Measurements from ENCODE around the gene TOR2A. TPM values are rescaled to one million over a fixed set of nuclear protein-coding genes. Genes with fewer than 3 reads are reported as not detected.

TOR2A gene
- total RNA-seq, 1 donor from 2014 or later: 21.9 TPM

DNA sequence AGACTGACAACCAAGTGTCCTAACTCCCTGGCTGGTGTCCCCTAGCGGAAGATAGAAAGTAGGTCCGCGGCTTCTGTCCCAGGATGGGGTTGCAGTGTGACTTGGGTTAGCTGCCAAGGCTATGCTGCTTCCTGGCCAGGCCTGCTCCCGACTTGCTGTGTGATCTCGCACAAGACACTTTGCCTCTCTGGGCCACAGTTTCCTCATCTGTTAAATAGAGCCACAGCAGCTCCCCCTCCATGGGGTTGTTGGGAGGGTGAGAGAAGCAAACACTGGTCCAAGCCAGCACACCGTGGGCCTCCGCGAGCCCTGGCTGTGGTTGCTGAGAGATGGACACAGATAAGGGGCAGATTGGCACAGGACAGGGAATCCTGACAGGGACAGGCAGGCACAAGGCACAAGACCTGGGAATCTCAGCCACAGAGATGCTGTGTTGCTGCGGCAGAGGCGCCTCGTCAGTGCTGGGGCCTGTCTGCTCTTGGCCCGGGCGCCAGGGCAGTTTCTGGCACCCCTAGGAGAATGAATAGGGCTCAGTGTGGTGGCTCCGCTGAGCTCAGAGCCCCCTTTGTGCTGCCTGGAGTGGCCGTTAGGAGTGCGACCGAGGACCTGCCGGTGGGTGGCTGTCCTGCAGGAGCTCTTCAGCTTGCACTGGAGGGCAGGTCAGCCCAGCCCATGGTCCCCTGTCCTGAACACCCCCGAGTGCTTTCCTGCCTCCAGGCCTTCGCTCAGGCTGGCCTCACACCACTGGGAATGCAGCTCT lies 45.2 kb upstream of the TOR2A start:
- TF ChIP-seq, protein P1, sequence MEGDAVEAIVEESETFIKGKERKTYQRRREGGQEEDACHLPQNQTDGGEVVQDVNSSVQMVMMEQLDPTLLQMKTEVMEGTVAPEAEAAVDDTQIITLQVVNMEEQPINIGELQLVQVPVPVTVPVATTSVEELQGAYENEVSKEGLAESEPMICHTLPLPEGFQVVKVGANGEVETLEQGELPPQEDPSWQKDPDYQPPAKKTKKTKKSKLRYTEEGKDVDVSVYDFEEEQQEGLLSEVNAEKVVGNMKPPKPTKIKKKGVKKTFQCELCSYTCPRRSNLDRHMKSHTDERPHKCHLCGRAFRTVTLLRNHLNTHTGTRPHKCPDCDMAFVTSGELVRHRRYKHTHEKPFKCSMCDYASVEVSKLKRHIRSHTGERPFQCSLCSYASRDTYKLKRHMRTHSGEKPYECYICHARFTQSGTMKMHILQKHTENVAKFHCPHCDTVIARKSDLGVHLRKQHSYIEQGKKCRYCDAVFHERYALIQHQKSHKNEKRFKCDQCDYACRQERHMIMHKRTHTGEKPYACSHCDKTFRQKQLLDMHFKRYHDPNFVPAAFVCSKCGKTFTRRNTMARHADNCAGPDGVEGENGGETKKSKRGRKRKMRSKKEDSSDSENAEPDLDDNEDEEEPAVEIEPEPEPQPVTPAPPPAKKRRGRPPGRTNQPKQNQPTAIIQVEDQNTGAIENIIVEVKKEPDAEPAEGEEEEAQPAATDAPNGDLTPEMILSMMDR (conservative IDR thresholded peaks at IDR 0.05): no peak
- Mint-ChIP-seq H3K27ac (no peak overlapping the region), H3K27me3 (no peaks in the 10 kb centered on the region), H3K4me3 (no peak overlapping the region), H3K36me3 (no peaks in the 10 kb centered on the region), H3K9me3 (no peaks in the 10 kb centered on the region), H3K4me1 (ENCODE audit: unreplicated experiment) (peaks cover 3% of the 10 kb centered on the region)
- no peak for DNase-seq (ENCODE audit: extremely low spot score, unreplicated experiment)

DNA sequence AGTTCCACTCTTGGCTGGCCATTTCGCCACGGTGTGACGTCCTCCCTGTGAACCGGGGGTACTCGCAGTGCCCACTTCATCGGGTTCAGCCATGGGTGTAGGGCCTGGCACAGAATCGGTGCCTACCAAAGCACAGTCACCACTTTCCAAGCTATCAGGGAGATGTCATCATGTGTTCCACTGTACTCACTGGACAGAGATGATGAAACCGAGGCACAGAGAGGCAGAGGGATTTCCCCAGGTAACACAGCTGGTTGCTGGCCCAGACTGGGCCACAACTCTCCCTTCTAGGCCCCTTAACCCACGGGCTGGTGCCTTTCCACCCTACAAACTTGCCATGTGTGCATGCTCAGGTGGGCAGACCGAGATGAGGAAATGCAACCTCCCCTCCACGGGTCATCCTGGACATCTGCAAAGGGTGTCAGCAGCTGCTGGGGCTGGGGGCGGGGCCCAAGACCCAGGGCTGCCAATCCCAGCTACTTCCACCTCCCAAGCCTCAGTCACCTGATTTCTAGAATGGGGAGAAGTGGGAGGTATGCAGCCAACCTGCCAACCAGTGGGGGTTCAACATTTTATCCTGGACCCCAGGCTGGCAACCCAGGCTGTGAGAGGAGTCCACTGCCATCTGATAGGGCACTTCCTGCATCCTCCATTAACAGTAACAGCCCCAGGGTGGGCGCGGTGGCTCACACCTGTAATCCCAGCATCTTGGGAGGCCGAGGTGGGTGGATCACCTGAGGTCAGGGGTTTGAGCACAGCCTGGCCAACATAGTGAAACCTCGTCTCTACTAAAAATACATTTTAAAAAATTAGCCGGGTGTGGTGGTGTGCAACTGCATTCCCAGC lies 44.3 kb upstream of the TOR2A start:
- TF ChIP-seq, protein P1 (conservative IDR thresholded peaks at IDR 0.05): no peak
- H3K27me3 Mint-ChIP-seq: no peaks in the 10 kb centered on the region
- H3K27ac Mint-ChIP-seq: no peak overlapping the region
- no peak overlapping the region for H3K4me3 Mint-ChIP-seq
- DNase-seq (ENCODE audit: extremely low spot score, unreplicated experiment): no peak
- H3K9me3 Mint-ChIP-seq: no peaks in the 10 kb centered on the region
- H3K4me1 Mint-ChIP-seq (ENCODE audit: unreplicated experiment): peaks cover 3% of the 10 kb centered on the region
- no peaks in the 10 kb centered on the region for H3K36me3 Mint-ChIP-seq

DNA sequence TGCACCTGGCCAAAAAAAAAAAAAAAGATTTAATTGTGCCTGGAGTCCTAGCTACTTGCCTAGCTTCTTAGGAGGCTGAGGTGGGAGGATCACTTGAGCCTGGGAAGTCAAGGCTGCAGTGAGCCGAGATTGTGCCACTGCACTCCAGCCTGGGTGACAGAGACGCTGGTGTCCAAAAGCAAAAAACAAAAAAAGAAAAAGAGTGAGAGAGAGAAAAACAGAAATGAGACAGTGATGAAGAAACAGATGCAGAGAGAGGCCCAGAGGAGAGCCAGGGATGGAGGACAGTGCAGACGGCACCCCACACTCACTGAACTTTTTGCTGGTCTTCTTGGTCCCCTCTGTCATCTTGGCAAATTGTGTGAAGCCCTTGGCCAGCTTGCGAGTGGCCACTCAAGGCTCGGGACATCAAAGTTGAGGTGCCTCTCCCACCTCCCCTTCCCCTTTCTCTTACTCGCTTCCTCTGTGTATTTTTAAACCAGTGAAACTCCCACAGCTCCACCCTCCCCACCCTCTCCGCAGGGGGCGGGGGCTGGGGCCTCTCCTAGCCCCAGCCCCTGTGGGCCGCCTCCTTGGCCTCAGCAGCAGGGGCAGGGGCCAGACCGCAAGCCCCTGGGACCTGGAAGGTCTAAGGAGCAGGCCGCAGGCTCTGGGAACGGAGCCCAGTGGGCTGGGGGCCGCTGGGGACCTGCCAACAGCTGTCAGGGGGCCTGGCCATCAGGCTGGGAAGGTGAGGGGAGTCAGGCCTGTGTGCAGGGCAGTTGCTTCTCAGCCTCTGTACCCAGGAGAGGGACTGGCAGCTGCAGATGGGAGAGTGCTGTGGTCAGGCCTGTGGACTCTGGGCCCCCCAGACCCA lies 43.4 kb upstream of the TOR2A start, which contains the start of gene SH2D3C:
Gene SH2D3C, minus strand, starts transcription at position 387 of the 856 bp plus-strand sequence. Its CDS starts 39 bp downstream, at position 348.
- no peaks in the 10 kb centered on the region for H3K36me3 Mint-ChIP-seq
- H3K4me1 Mint-ChIP-seq (ENCODE audit: unreplicated experiment): peaks cover 6% of the 10 kb centered on the region
- H3K27ac Mint-ChIP-seq: no peak within 1 kb of the TSS
- H3K27me3 Mint-ChIP-seq: no peaks in the 10 kb centered on the region
- no peaks in the 10 kb centered on the region for H3K9me3 Mint-ChIP-seq
- DNase-seq (ENCODE audit: extremely low spot score, unreplicated experiment): no peak
- TF ChIP-seq, protein P1 (conservative IDR thresholded peaks at IDR 0.05): no peak
- no peak within 1 kb of the TSS for H3K4me3 Mint-ChIP-seq

DNA sequence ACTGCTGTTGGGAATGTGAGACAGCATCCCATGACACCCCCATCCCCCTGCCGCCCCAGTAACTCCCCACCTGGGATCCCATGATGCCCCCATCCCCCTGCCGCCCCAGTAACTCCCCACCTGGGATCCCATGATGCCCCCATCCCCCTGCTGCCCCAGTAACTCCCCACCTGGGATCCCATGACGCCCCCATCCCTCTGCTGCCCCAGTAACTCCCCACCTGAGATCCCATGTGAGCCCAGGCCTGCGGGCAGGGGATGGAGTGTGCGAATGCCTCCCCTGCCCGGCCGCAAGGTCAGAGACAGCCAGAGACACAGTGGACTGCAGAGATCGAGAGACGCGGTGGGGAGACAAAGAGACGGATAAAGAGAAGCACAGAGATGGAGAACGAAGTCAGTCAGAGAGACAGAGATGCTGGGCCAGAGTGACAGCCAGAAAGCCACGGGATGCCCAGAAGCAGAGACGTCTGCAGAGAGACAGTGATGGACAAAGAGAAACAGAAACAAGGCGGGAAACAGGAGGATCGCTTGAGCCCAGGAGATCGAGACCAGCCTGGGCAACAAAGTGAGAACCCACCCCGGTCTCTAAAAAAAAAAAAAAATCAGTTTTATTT lies 42.4 kb upstream of the TOR2A start:
- Mint-ChIP-seq H3K4me3 (no peak overlapping the region), H3K27me3 (peaks cover 4% of the 10 kb centered on the region), H3K27ac (no peak overlapping the region), H3K9me3 (no peaks in the 10 kb centered on the region), H3K4me1 (ENCODE audit: unreplicated experiment) (peaks cover 6% of the 10 kb centered on the region), H3K36me3 (no peaks in the 10 kb centered on the region)
- no peak for DNase-seq (ENCODE audit: extremely low spot score, unreplicated experiment)
- TF ChIP-seq, protein P1 (conservative IDR thresholded peaks at IDR 0.05): no peak

DNA sequence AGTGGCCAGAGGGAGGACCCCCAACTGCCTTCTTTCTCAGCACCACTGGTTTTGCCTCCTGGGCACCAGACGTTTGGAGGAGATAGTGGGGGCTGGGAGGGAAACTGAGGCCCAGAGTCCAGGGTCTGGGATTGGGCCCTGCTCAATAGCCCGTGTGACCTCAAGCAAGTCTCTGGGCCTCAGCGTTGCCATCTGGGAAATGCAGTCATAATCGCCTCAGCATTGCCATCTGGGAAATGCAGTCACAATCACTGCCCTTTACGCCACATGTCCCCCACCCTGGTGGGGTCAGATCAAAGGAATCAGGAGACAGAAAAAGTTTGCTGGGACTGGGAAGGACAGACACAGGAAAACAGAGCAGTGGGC lies 41.8 kb upstream of the TOR2A start:
- Mint-ChIP-seq H3K4me3 (no peak overlapping the region), H3K27me3 (peaks cover 4% of the 10 kb centered on the region), H3K36me3 (no peaks in the 10 kb centered on the region), H3K4me1 (ENCODE audit: unreplicated experiment) (peaks cover 6% of the 10 kb centered on the region), H3K9me3 (no peaks in the 10 kb centered on the region), H3K27ac (no peak overlapping the region)
- no peak for DNase-seq (ENCODE audit: extremely low spot score, unreplicated experiment)
- TF ChIP-seq, protein P1 (conservative IDR thresholded peaks at IDR 0.05): no peak

All from type B pancreatic cell (in vitro differentiated cells).